HL-60/S4 (cell line): ENCODE results near the gene PIGK.

ENCODE experiments used
- in situ Hi-C: fragments of 300-500 bp; cut with MboI; formaldehyde crosslinking; loops from 2 replicates; pipeline ENCODE4 v1.14.3; 2022; ENCODE audit warnings: low sequenced_read_pairs

Gene PIGK

GRCh38 chr1:77104672-77105071 lies 114.6 kb downstream of the PIGK start:
- in situ Hi-C loops, result no loop called here

GRCh38 chr1:77103486-77103885 lies 115.7 kb downstream of the PIGK start:
- in situ Hi-C loops, result no loop called here

- in situ Hi-C loops, result no loop called here
These were observed 118.4 kb downstream of the PIGK start for GRCh38 chr1:77100875-77101274.

- in situ Hi-C loops, result no loop called here
These were observed 122.6 kb downstream of the PIGK start for GRCh38 chr1:77096496-77097255.

GRCh38 chr1:77095236-77095635 lies 124.0 kb downstream of the PIGK start:
- in situ Hi-C loops, result no loop called here

- in situ Hi-C loops, result no loop called here
These were observed 129.5 kb downstream of the PIGK start for GRCh38 chr1:77089756-77090155.

- in situ Hi-C loops, result no loop called here
These were observed 134.1 kb downstream of the PIGK start for GRCh38 chr1:77085109-77085508.

GRCh38 chr1:77084457-77084856 lies 134.8 kb downstream of the PIGK start:
- in situ Hi-C loops, result no loop called here

- in situ Hi-C loops, result no loop called here
These were observed 137.4 kb downstream of the PIGK start for GRCh38 chr1:77081834-77082233.

- in situ Hi-C loops, result no loop called here
These were observed 142.5 kb downstream of the PIGK start for GRCh38 chr1:77076759-77077158.

GRCh38 chr1:77068013-77068412 lies 151.2 kb downstream of the PIGK start:
- in situ Hi-C loops, result no loop called here

- in situ Hi-C loops, result no loop called here
These were observed 153.4 kb downstream of the PIGK start for GRCh38 chr1:77065693-77066342.

GRCh38 chr1:77064246-77064645 lies 155.0 kb downstream of the PIGK start:
- in situ Hi-C loops, result no loop called here

GRCh38 chr1:77063118-77063517 lies 156.1 kb downstream of the PIGK start:
- in situ Hi-C loops, result no loop called here

GRCh38 chr1:77061162-77061561 lies 158.1 kb downstream of the PIGK start:
- in situ Hi-C loops, result no loop called here

- in situ Hi-C loops, result no loop called here
These were observed 159.2 kb downstream of the PIGK start for GRCh38 chr1:77060000-77060399.

- in situ Hi-C loops, result no loop called here
These were observed 161.1 kb downstream of the PIGK start for GRCh38 chr1:77057994-77058585.

- in situ Hi-C loops, result no loop called here
These were observed 162.7 kb downstream of the PIGK start for GRCh38 chr1:77056525-77056924.

GRCh38 chr1:77051425-77051824 lies 167.8 kb downstream of the PIGK start:
- in situ Hi-C loops, result no loop called here

GRCh38 chr1:77048615-77049005 lies 170.6 kb downstream of the PIGK start:
- in situ Hi-C loops, result no loop called here

GRCh38 chr1:77047978-77048614 lies 171.1 kb downstream of the PIGK start:
- in situ Hi-C loops, result no loop called here

GRCh38 chr1:77047575-77047974 lies 171.7 kb downstream of the PIGK start:
- in situ Hi-C loops, result no loop called here
